Muscle of back (tissue), 13 donors: ENCODE measurements around the gene KIAA0586. TPM values are rescaled to one million over a fixed set of nuclear protein-coding genes. Genes with fewer than 3 reads are reported as not detected.
"Not testable (repeated sequence)": the region's sequence is repeated elsewhere in the genome, so short reads cannot be mapped to it uniquely, and the experiment has no call there.

ENCODE experiments used
- DNase-seq, 3 donors: peaks; one replicate each; pipeline versions ENCODE4 v3.0.0 to v3.0.0-alpha.2; 2013
- long read RNA-seq, 9 donors: transcript quantifications; one replicate each; lab custom pipeline, GENCODE V29; 2026
- polyA plus RNA-seq, 10 donors: library from polyadenylated mRNA; unstranded; fragments of 120-200 nt; gene quantifications; one replicate each; pipeline ENCODE4 v1.2.1, GENCODE V29; 2013; ENCODE audit not compliant: insufficient read length in 10 of 10

KIAA0586 gene
- 10 to 100 TPM; 13.3 to 19.2 (median 15.9) TPM for polyA plus RNA-seq
- long read RNA-seq, donor 1 = 0 reads
- long read RNA-seq, donor 2, partial matches to known transcripts = 0 of 1 reads
- long read RNA-seq, donor 2, other reads (novel, unspliced or antisense) = 0 of 1 reads
- long read RNA-seq, donor 3 = 0 reads
- long read RNA-seq, donor 4 = 0 reads
- long read RNA-seq, donor 5 = 0 reads
- long read RNA-seq, donor 6 = 0 reads
- long read RNA-seq, donor 7 = 0 reads
- long read RNA-seq, donor 8 = 0 reads
- long read RNA-seq, donor 9 = 0 reads

GRCh38 chr14:58427281-58428117, at the start of gene KIAA0586, which contains the start of gene TIMM9:
TSS of gene KIAA0586 (plus strand) at chr14:58427719. CDS start at chr14:58428265, 546 bp downstream.
TSS of gene TIMM9 (minus strand) at chr14:58427531. CDS start at chr14:58411945, 15,586 bp downstream.
- peak; percentile 99 for DNase-seq

GRCh38 chr14:58390830-58391229, 36.7 kb upstream of the KIAA0586 start:
- DNase-seq = no peak

- DNase-seq = no peak
Measured at GRCh38 chr14:58395562-58395811, 32.0 kb upstream of the KIAA0586 start.

GRCh38 chr14:58395812-58396788, 31.4 kb upstream of the KIAA0586 start, which contains the start of gene TOMM20L:
TSS of gene TOMM20L (plus strand) at chr14:58395930. CDS start at chr14:58395958, 28 bp downstream.
- DNase-seq = peak; percentile 73 to 90 (median 75)

GRCh38 chr14:58397156-58397555, 30.4 kb upstream of the KIAA0586 start:
- DNase-seq = no peak

GRCh38 chr14:58398495-58398894, 29.0 kb upstream of the KIAA0586 start:
- DNase-seq = no peak

GRCh38 chr14:58398895-58399294, 28.6 kb upstream of the KIAA0586 start:
- DNase-seq = no peak

GRCh38 chr14:58401587-58401986, 25.9 kb upstream of the KIAA0586 start:
- DNase-seq = no peak

- peak in 1 of 3 donors; percentile 10 for DNase-seq
Measured at GRCh38 chr14:58408681-58409215, 18.8 kb upstream of the KIAA0586 start.

GRCh38 chr14:58414845-58415244, 12.7 kb upstream of the KIAA0586 start:
- DNase-seq = no peak

- no peak for DNase-seq
Measured at GRCh38 chr14:58415636-58416547, 11.6 kb upstream of the KIAA0586 start.

- DNase-seq = not testable (repeated sequence)
Measured at GRCh38 chr14:58416934-58417333, 10.6 kb upstream of the KIAA0586 start.

GRCh38 chr14:58426670-58427280, 744 bp upstream of the KIAA0586 start:
- peak in 2 of 3 donors; percentile 82 to 92 for DNase-seq

GRCh38 chr14:58428118-58428683, 682 bp downstream of the KIAA0586 start:
- peak; percentile 47 to 85 (median 66) for DNase-seq

GRCh38 chr14:58430156-58430555, 2.6 kb downstream of the KIAA0586 start:
- no peak for DNase-seq

GRCh38 chr14:58439476-58439875, 12.0 kb downstream of the KIAA0586 start:
- no peak for DNase-seq

GRCh38 chr14:58444627-58445026, 17.1 kb downstream of the KIAA0586 start:
- DNase-seq = no peak

- no peak for DNase-seq
Measured at GRCh38 chr14:58455593-58456265, 28.2 kb downstream of the KIAA0586 start.

GRCh38 chr14:58460772-58461171, 33.3 kb downstream of the KIAA0586 start:
- no peak for DNase-seq
